NCI-H748 (cell line): ENCODE measurements around the gene SLAMF9.

ENCODE experiments used
- DNase-seq: peaks from one replicate; lab custom pipeline; 2025; ENCODE audit not compliant: unreplicated experiment; lab: John Stamatoyannopoulos, UW

SLAMF9 gene

DNA sequence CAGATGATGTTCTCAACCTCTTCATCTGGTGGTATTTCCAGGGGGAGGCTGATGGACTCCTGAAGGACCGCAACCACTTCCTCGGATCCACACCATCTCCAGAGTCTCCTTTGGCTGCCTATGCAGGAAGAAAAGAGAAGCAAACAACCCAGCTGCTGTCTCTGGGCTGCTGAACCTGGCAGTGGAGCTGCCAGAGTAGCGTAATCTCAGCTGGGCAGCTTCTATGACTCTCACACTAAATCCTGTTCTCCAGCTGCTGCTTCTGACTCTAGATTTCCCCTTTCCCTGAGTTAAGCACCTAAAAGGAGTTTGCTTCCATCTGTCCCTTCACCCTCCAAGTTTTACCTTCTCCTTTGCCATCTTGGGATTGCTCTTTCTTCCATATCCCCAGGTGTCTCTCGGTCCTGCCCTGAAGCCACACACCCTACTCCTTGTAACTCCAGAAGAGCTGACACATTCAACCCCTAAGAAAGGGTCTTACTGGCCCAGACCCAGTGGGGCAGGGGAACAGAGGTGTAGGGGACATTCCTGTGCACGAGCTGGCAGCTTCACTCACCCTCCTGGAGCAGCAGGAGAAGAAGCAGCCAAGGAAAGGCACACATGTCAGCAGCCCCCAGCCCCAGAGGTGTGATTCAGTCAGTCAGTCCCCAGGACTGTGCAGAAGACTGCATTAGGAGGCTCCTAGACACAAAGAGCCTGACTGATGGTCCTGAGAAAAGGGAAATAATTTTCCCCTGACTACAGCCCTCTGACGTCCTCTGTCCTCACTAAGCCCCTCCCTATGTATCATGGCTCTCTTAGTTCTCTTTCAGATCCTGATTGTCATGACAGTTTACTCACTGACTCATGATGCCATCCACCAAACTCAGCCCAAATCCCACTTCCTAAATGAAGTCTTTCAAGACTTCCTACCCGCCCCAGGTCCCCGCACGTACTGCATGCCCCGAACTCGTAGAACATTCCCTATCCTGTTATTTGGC is at the start of gene SLAMF9:
Gene SLAMF9, minus strand, starts transcription at position 702 of the 980 bp plus-strand sequence. Its CDS starts 100 bp downstream, at position 602.
- DNase-seq: no peak

DNA sequence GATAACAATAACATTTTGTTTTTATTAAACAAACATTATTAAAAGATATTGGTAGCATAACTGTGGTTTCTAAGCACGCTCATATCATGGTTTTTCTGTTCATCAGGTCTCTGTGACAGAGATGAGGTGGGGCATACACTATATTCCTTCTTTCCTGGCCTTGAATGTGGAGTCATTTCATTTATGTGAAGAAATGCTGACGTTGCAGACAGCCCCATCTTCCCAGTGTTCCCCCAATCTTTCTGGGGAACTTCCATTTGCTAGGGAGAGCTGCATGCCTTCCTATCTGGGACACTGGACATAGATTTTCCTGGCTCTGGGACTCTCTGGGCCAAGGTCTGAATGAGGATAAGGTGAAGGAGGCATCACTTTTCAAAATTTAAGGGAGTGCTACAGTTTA is 47.4 kb upstream of the SLAMF9 start:
- DNase-seq: no peak

DNA sequence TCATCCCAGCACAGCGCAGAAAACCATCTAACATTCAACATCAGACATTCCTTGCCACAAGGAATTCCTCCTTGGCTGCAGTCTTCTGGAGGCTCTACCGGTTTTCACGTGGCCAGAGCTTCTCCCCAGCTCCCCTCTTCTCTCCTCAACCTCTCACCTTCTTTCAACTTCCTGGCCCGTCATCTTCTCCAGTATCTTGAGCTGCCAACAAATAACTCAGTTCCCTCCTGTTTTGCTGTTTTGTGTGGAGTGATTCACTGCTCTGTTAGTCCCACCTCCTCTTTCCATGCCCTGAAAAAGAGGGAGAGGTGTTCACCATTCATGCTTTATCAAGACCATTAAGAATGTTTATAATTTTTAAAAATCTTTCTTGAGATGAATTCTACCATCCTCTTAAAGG is 45.2 kb upstream of the SLAMF9 start:
- DNase-seq: no peak

DNA sequence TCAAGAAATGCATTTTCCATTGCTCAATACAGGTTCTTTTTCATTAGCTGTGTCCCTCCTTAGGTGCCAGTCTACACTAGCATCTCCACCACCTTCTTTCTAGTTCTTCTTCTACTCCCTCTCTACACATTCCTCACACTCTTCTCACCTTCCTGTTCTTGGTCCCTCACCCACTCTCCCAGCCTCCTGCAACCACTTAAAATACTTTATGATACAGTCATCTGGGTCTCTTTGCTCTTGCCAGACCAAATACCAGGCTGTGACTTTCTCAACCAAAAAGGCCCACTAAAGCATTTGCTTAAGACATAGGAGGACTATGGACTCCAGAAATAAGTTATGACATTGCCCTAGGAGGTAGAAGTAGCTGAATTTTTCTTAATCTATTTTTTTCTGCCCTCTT is 42.6 kb upstream of the SLAMF9 start:
- no peak for DNase-seq

DNA sequence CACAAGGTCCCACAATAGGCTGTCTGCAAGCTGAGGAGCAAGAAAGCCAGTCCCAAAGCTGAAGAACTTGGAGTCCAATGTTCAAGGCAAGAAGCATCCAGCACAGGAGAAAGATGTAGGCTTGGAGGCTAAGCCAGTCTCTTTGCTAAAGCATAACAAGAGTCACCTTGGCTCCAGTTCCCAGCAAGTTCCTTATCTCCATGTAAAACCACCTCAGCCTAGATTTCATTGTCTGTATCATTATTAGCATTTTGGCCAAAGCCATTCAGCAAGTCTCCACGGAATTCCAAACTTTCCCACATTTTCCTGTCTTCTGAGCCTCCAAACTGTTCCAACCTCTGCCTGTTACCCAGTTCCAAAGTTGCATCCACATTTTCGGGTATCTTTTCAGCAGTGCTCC is 40.9 kb upstream of the SLAMF9 start:
- DNase-seq: no peak

DNA sequence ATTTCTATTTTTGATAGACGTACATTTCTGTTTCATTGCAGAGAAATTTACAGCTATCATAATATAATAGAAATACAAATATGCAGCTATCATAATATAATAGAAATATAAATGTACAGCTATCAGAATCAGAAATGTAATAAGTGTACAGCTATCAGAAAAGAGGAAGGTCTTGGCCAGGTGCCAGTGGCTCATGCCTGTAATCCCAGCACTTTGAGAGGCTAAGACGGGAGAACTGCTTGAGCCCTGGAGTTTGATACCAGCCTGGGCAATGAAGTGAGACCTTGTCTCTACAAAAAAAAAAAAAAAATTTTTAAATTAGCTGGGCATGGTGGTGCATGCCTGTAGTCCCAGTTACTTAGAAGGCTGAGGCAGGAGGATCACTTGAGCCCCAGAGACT is 39.9 kb upstream of the SLAMF9 start:
- DNase-seq: no peak

DNA sequence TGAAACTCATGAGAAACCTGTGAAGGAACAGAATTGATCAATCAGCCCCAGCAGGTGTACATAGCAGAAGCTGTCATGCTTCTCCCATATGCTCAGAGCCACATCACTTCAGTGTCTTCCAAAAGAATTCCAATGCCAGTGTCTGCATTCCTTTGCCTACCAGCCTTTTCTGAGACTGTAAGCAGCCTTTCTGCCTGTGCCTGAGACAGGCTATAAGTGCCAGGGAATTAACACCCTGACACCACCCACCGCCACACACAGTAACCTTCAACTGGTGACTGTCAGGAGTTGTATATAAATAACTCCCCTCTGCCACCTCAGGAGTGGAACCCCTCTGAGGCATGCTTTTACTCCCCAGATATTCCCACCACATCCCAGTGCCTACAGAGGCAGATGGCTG is 38.1 kb upstream of the SLAMF9 start:
- no peak for DNase-seq

DNA sequence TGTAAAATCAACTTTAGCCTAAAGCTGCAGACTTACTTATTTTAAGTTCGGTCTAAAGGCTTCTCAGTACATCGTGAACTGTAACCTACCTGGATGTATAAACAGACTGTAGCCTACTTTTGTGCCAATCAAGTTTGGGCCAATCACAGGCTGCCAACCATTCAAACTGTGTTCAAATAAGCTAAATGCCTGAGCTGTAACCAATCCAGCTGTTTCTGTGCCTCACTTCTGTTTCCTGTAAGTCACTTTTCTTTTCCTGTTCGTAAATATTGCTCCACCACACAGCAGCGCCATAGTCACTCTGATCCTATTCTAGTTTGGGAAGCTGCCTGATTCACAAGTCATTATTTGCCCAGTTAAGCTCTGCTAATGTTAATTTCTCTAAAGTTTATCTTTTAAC is 37.5 kb upstream of the SLAMF9 start:
- no peak for DNase-seq

DNA sequence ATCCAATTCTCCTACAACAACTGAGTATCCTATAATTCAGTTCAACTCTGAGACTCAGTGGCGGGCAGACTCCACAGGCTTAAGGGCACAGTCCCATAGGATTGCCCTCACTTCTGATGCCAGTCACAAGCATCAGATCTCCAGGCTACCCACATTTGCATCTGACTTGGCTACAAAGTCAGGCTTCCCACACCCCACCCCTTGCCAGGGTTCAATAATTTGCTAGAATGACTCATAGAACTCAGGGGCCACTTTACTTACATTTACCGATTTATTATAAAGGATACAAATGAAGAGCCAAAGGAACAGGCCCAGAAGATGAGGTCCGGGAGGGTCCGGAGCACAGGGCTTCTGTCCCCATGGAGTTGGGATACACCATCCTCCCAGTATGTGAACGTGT is 36.0 kb upstream of the SLAMF9 start:
- no peak for DNase-seq

DNA sequence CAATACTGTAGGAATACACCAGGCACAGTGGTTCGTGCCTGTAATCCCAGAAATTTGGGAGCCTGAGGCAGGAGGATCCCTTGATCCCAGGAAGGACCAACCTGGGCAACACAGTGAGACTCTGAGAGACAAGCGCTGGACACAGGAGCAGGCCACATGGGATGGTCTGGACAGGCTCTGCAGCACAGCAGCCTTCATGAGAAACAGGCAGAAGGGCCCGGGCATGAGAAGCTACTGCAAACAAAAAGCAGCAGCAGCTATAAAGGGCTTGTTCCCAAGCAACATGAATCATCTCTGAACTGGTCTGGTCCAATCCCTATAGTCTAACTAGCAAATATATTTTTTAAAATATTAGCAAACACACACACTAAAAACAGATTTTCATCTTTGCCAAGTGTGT is 35.5 kb upstream of the SLAMF9 start:
- DNase-seq: no peak

DNA sequence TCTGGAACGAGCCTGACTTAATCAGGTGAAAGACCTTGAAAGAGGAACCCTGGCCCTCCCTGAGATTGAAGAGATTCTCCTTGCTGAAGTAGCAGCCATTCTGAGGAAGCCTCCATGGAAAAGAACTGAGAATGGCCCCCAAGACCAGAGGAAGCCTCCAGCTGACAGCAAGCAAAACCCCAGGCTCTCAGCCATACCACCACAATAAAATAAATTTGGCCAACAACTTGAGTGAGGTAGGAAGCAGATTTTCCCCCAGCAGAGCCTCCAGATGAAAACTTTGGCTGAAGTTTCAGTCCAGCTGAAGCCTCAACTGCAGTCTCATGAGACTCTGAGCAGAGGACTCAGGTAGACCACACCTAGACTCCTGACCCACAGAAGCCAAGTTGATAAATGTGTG is 34.0 kb upstream of the SLAMF9 start:
- no peak for DNase-seq

DNA sequence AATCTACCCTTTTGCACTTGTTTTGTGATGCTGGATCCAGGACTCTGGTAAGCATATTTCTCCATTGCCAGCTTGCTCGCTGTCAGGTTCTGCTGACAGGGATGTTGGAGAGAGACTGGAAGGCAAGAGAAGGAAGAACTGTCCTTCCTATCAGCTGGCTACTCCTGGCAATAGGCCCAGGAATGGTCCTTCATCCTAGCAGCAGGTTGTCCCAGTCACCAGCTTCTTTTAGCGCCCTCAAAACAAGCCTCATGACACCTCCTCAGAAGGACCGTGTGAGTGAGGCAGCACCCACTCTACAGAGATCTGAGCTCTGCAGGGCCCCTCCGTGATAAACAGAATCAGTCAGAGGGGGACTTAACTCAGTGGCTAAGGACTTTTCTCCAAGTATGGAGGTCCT is 33.1 kb upstream of the SLAMF9 start:
- DNase-seq: no peak

DNA sequence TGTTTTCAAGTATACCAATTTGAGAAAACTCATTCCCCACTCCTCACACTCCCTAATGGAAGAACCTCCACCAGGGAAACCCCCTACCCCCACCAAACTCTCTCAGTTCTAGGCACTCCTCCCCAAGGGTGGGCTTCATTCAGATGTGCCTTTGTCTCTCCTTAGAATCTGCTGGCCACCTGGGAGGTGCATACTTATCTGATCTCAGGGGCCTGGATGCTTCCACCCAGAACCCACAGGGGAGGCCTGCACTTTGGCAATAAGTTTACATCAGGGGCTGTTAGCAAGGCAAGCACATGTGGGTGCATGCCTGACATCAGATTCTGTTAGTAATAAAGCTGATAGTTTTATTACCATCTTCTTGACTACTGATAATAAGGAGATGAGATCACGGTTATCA is 32.5 kb upstream of the SLAMF9 start:
- no peak for DNase-seq

DNA sequence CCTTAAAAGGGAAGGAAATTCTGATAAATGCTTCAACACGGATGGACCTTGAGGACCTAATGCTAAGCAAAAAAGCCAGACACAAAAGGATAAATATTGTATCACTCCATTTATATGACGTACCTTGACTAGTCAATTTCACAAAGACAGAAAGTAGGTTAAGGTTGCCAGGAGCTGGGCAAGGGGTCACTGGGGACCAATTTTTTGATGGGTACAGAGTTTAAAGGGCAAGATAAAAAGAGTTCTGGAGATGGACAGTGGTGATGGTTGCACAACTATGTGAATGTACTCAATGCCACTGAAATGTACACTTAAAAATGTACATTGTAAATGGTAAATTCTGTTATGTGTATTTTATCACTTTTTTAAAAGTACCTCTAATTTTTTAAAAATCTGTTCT is 32.1 kb upstream of the SLAMF9 start:
- DNase-seq: no peak

DNA sequence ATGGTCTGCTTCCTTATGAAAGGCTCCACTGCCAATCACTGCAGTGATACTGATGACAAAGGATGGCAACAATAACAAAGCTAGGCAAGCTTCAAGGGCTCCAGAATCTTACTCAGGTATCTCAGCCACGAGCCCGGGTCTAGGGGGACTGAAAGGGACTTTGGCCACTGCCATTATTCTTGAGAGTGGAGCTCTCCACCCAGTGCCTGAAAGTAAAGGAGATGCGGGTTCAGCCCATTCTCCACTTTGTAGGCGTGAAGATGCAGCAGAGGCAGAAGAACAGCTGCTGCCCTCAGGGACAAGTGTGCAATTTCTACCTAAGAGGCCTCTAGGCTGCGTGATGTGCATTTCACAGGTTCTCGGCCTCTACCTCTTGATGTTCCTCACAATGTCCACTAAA is 31.4 kb upstream of the SLAMF9 start:
- DNase-seq: no peak

DNA sequence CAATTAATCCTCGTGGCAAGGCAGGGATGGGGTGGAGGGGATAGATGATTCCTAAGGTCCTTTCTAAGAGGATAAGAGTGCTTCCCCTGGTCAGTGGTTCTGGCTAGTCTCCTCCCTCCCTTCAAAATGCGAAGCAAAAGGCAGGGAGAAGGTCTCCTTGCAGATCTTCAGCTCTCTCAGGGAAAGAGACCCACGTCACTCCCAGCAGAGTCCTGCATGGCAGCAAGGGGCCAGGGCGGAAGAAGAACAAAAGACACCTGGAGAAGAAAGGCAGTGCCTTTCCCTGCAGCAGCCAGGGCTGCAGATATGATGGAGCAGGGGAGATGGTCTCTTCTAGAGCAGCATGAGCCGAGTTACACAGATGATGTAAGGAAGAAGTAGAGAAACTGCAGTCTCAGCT is 29.6 kb upstream of the SLAMF9 start:
- DNase-seq: no peak

DNA sequence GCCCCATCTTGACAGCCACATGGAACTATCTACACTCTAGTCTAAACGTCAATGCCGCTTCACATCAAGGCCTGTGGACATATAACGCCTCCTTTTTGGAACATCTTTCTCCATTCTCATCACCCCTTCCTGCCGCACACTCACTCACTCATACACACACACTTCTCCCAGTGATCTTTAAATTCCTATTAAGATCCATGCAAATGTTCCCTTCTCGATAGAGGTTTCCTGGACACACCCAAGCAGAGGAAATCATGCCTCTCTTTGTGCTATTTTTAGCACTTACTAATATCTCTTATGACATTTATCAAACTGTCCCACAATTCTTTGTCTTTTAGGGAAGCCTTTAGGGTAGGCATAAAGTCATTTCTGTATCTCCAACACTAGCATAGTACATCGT is 28.2 kb upstream of the SLAMF9 start:
- DNase-seq: no peak

DNA sequence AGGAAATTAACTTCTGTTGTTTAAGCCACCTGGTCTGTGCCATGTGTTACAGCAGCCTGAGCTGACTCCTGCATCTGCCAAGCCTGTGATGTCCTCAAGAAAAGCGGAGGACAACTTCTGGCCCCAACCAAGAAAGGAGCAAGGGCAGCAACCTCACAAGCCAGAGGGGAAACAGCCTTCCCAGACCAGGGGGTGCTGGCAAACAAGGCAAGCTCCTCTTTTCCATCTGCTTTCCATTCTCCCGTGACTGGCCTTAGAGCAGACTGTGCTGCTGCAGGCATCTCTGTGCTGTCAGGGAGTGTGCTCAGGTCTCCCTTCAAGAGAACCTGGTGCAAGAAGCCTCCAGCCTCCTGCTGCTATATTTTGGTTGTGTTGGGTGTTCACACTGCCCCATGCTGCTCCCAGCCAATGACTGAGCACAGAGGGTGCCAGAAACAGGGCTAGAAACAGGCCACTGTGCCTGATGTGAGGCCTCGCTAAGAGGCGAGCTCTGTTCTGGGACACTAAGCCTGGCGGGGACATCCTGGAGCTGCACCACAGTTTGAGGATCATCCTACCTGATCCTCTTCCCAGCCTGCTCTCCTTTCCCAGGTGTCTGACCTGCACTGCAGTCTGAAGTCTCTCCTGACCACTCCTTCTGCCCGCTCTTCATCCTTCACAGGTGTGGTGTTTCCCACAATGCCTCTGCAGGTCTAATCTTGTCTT is 27.5 kb upstream of the SLAMF9 start:
- DNase-seq: no peak

DNA sequence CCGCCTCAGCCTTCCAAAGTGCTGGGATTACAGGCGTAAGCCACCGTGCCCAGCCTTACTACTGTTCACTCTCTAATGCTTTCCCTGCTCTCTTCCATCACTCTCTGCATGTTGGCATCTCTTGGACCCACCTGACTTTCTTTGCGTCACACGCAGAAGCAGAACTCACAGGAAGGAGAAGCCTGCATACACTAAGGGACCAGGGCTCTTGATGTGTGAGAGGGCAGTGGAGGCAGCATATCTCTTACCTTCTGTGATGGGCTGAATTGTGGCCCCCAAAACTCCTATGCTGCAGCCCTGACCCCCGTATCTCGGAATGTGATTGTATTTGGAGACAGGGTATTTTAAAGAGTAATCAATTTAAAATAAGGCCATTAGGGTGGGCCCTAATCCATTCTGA is 26.7 kb upstream of the SLAMF9 start:
- DNase-seq: no peak

DNA sequence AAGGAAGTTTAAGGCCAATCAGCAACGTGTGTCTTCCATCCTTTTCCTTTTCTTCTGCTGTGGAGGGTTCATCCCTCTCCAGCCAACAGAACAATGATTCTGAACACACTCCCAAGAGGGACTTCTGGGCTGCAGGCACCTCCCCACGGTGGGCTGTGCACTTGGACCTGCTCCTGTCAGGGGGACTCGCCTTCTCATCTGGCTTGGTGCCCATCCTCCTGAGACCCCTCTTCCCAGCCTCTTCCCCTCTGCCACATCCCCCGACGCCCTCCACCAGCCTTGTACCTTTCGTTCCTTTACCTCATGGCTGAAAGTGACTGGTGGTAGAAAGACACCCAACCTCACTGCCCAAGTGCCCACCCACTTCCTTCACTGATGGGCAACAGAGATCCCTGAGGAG is 26.0 kb upstream of the SLAMF9 start:
- DNase-seq: no peak

DNA sequence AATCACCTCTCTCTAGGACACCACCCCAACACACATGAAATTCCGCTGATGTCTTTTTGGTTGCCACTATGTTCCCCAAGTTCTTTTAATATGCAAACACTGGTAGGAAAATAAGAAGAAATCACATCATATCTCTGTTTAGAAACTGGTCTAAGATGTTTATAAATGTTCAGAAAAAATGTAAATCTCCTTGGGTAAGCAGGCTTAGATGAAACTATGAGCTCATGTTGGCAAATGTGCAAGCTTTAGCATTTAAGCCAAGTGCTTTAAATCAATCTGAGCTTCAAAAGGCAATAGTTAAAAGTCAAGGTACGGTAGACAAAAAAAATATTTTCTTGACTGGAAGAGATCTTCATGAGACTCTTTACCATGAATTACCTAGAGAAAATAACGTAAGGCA is 25.2 kb upstream of the SLAMF9 start:
- DNase-seq: no peak

DNA sequence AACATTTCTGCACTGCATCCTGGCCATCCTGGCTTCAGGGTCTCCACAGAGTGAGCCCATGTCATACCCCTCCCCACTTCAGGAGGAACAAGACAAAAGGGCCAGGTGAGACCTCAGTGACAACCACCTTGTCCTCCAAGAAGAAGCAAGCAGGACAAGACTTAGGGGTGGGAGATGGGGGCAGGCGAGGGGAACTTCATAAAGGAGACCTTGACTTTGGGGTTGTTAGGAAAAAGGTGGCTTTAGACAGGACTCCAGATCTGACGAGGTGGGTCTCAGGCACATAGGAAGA is 24.0 kb upstream of the SLAMF9 start:
- no peak for DNase-seq
